ENCODE data around the gene LONP2.

- TF ChIP-seq CTCF (IDR thresholded peaks at IDR 0.05 in 2 of 3, conservative IDR thresholded peaks at IDR 0.05 in 1 of 3; ENCODE audit: borderline replicate concordance in 1 of 3, insufficient read depth in 1 of 3, low read depth in 2 of 3, low read length in 2 of 3) = no peak
- TF ChIP-seq YY1 (IDR thresholded peaks at IDR 0.05; ENCODE audit: extremely low read depth, insufficient replicate concordance, low read depth, low read length) = no peak
- no peak for TF ChIP-seq EZH2phosphoT487 (IDR thresholded peaks at IDR 0.05; ENCODE audit: borderline replicate concordance)
These were observed 35.1 kb downstream of the LONP2 start for GRCh38 chr16:48279199-48279598.

Measured in HCT116 (cell line).